AG10803 (cell line): ENCODE measurements around the gene RNF180.

ENCODE experiments used
- DNase-seq: peaks from one replicate; pipeline ENCODE4 v3.0.0; 2010; ENCODE audit warnings: low read depth
- H3K4me3 ChIP-seq: 2 replicates; pipeline ENCODE4 v1.5.1; 2011; ENCODE audit warnings: mild to moderate bottlenecking, low read length, control low read depth
- TF ChIP-seq, protein P1 (sequence below): conservative IDR thresholded peaks from 2 replicates; pipeline ENCODE4 v1.5.1; 2011; ENCODE audit warnings: mild to moderate bottlenecking, low read length, control low read depth, inconsistent platforms

The RNF180 gene

DNA sequence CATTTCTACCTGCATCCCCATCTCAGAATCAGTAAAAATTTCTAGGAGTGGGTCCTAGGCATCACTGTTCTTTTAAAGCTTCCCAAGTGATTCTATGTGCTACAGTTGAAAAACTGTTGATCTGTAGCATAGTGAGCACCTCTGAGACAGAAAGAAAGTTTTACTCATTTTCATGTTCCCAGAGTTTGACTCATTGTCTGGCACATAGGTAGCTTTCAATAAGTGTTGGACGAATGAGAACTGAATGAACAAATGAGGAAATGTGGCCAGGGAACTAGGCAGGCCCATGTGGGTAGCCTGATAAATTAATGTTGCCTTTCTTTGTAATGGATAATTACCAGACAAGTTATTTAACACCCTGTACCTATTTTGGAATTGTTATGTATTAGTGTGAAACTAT, 33.8 kb downstream of the RNF180 start:
- no peak for DNase-seq
- TF ChIP-seq, protein P1, sequence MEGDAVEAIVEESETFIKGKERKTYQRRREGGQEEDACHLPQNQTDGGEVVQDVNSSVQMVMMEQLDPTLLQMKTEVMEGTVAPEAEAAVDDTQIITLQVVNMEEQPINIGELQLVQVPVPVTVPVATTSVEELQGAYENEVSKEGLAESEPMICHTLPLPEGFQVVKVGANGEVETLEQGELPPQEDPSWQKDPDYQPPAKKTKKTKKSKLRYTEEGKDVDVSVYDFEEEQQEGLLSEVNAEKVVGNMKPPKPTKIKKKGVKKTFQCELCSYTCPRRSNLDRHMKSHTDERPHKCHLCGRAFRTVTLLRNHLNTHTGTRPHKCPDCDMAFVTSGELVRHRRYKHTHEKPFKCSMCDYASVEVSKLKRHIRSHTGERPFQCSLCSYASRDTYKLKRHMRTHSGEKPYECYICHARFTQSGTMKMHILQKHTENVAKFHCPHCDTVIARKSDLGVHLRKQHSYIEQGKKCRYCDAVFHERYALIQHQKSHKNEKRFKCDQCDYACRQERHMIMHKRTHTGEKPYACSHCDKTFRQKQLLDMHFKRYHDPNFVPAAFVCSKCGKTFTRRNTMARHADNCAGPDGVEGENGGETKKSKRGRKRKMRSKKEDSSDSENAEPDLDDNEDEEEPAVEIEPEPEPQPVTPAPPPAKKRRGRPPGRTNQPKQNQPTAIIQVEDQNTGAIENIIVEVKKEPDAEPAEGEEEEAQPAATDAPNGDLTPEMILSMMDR: no peak
- H3K4me3 ChIP-seq: no peak overlapping the region

DNA sequence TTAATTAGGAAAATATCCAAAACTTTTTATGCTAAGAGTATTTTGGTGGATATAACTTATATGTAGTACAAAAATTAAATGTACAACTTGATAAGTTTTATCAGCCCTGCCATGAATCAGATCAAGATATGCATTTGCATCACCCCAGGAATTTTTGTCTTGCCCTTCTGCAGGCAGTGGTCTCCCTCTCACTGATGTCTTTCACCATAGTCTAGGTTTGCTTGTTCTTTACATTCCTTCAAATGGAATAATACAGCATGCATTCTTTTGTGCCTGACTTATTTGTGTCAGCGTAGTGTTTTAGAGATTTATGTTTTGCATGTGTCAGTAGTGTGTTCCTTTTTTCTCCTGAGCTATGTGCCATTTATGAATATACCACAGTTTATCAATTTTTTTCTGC, 36.4 kb downstream of the RNF180 start:
- TF ChIP-seq, protein P1: no peak
- DNase-seq: no peak
- H3K4me3 ChIP-seq: no peak overlapping the region

DNA sequence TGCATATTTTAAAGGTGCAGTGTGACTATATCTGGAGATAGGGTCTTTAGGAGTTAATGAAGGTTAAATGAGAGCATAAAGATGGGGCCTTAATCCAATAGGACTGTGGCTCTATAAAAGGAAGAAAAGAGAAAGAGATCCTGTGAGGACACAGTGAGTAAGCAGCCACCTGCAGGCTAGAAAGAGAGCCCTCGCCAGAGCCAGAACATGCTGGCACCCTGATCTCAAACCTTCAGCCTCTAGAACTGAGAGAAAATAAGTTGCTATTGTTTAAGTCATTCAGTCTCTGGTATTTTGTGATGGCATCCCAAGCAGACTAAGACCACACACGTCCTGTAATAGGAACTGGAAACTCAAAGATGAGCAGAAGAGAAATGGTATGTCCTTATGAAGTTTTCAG, 41.0 kb downstream of the RNF180 start:
- TF ChIP-seq, protein P1: no peak
- DNase-seq: no peak
- no peak overlapping the region for H3K4me3 ChIP-seq

DNA sequence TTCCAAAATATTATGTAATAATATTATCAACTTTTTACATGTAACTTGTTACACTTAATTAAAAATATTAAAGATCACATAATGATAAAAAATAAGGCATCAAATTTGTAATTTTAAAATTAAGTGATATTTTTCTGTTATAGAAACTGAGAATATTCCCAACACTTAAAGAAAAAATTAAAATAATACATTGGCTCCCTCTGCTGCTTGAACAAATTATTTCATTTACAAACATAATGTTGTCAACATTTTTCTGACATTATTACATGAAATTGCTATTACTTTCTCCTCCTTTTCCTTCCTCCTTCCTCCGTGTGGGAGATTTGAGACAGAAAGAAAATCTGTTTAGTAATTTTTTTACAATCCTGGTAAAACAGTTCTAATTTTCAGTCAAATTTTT, 42.3 kb downstream of the RNF180 start:
- peak; percentile 12 for DNase-seq
- H3K4me3 ChIP-seq: no peak overlapping the region
- TF ChIP-seq, protein P1: peak; percentile 34; the same call in 1 of the 2 replicates

DNA sequence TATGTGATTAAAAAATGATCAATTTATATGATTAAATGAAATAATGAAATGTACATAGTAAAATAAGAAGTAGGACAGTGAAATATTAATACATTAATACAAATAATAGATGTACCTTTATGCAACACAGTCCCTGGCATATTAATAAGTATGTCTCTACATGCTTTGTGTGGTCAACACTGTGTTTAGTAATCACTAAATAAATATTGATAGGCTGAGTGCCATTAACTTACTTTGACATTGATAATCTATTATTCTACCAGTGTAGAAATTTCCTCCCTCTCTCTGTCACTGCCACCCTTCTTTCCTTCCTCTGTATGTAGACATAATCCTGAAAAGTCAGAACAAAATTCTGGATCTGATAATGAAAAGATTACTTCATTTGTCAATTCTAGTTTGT, 43.7 kb downstream of the RNF180 start:
- no peak for DNase-seq
- H3K4me3 ChIP-seq: no peak overlapping the region
- TF ChIP-seq, protein P1: no peak

DNA sequence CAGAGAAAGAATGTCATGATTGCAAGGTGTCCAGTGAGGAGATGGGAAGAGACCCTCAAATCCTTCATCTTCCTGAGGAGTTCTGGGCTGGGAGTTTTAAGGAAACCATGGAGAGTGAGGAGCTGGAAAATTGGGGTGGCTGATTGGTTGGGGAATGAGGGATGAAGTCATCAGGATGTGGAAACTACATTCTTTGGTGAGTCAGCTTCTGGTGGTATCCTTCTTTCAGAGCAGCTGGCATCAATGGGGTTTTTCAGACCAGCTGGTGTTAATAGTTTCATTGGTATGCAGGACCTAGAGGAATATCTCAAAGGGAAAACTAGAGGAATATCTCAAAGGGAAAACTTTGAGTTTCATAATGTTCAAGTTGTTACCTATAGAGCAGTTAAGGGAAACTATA, 45.2 kb downstream of the RNF180 start:
- TF ChIP-seq, protein P1: no peak
- no peak overlapping the region for H3K4me3 ChIP-seq
- DNase-seq: peak; percentile 87

DNA sequence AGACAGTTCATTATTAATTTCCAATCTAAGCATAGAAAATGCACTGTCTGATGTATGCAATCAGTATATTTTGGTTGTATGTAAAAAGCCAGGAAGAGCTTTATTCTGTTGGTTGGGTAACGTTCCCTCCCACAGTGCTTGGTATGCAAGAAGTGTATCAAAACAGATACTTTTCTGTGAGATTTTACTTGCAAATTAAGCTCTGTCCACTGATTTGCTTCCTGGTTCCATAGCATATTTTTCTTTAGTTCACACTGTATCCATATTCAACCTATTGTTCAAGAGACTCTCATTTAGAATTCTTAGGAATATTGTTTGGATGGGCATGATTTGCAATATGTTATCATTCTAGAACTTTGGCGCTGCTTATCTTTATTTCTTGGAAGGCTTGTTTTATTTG, 47.4 kb downstream of the RNF180 start:
- no peak overlapping the region for H3K4me3 ChIP-seq
- TF ChIP-seq, protein P1: no peak
- no peak for DNase-seq
